Activated gamma-delta T cell treated with anti-CD3 and anti-CD28 coated beads, Interleukin-2, amount 50 U/mL, for 16 hours (primary cell): ENCODE data around the gene PJA2.
"Not testable (repeated sequence)": the region's sequence is repeated elsewhere in the genome, so short reads cannot be mapped to it uniquely, and the experiment has no call there.

Experiments used
- DNase-seq: peaks from one replicate; pipeline ENCODE4 v3.0.0-alpha.2; 2020; ENCODE audit warnings: low read depth

Gene PJA2

GRCh38 chr5:109309326-109310063, 100.3 kb downstream of the PJA2 start:
- DNase-seq: no peak

- DNase-seq: no peak
Measured at GRCh38 chr5:109307951-109308350, 101.8 kb downstream of the PJA2 start.

DNA sequence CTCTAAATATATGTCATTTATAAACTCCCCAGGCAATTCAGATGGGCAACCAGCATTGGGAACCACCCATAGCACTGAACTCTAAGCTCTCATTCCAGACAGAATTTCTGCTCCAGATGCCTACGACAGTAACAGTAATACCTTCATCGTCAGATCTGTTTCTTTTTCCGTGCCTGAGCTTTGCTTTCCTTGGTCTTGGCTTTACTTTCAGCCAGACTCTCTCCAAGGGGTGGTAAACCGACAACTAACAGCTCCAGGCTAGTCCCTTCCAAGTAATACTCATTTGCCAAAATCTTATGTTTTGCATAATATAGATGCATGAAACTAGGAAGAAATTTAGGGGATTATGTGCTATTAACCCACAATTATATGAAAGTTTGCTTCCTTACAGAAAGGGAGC, 102.3 kb downstream of the PJA2 start:
- DNase-seq: no peak

- no peak for DNase-seq
Measured at GRCh38 chr5:109305352-109305751, 104.4 kb downstream of the PJA2 start.

GRCh38 chr5:109304309-109304708, 105.5 kb downstream of the PJA2 start:
- DNase-seq: no peak

- DNase-seq: no peak
Measured at GRCh38 chr5:109300367-109300766, 109.4 kb downstream of the PJA2 start.

GRCh38 chr5:109299557-109299956, 110.2 kb downstream of the PJA2 start:
- DNase-seq: no peak

GRCh38 chr5:109298794-109299193, 111.0 kb downstream of the PJA2 start:
- no peak for DNase-seq

GRCh38 chr5:109297900-109298299, 111.9 kb downstream of the PJA2 start:
- DNase-seq: no peak

- DNase-seq: no peak
Measured at GRCh38 chr5:109291090-109291489, 118.7 kb downstream of the PJA2 start.

GRCh38 chr5:109290231-109290630, 119.5 kb downstream of the PJA2 start:
- DNase-seq: no peak

GRCh38 chr5:109286628-109287027, 123.1 kb downstream of the PJA2 start:
- not testable (repeated sequence) for DNase-seq
